Body of pancreas (tissue), 4 donors: Measurements from ENCODE around the gene PECR. TPM values are rescaled to one million over a fixed set of nuclear protein-coding genes. Genes with fewer than 3 reads are reported as not detected.

ENCODE experiments used
- ATAC-seq: fragments of 150-250 bp; one replicate; pipeline ENCODE4 v1.9.1; 2016
- DNase-seq, 4 donors: peaks; one replicate each; pipeline ENCODE4 v3.0.0-alpha.2; 2019
- H3K27ac ChIP-seq, 4 donors: fragments of 200-600 bp; sonication (generic); 1 replicate in 3 of 4; 2 replicates in 1 of 4; pipeline versions ENCODE4 v1.5.1 to v1.6.1; 2016 to 2019; ENCODE audit warnings: mild to moderate bottlenecking in 1 of 4, mixed read lengths in 1 of 4, moderate library complexity in 1 of 4
- H3K27me3 ChIP-seq, 2 donors: fragments of 200-600 bp; sonication (generic); one replicate each; pipeline ENCODE4 v1.6.0; 2016; ENCODE audit warnings: mild to moderate bottlenecking in 1 of 2
- H3K36me3 ChIP-seq, 2 donors: fragments of 200-600 bp; sonication (generic); replicated peaks in 1 of 2; 2 replicates each; pipeline ENCODE4 v1.5.1; 2016; ENCODE audit warnings: low read depth in 2 of 2; ENCODE audit not compliant: insufficient read depth in 1 of 2
- H3K4me1 ChIP-seq: fragments of 200-600 bp; sonication (generic); one replicate; pipeline ENCODE4 v1.6.0; 2016
- H3K4me3 ChIP-seq, 2 donors: fragments of 200-600 bp; sonication (generic); 1 replicate in 1 of 2; 2 replicates in 1 of 2; pipeline ENCODE4 v1.5.1; 2016 to 2019
- H3K9me3 ChIP-seq, 3 donors: fragments of 200-600 bp; sonication (generic); 1 replicate in 2 of 3; 2 replicates in 1 of 3; pipeline ENCODE4 v1.5.1; 2016
- POLR2A ChIP-seq, 3 donors: fragments of 450-650 bp; IDR thresholded peaks; one replicate each; pipeline ENCODE4 v1.6.1; 2016; ENCODE audit warnings: antibody characterized with exemption in 3 of 3, mild to moderate bottlenecking in 2 of 3
- WGBS, 2 donors: methylation state at CpG; one replicate each; pipeline ENCODE4 v1.1.5; 2017; 5-methylcytosine and 5-hydroxymethylcytosine counted together
- intact Hi-C: fragments of 100-400 bp; cut with DNase I; formaldehyde crosslinking; loops from one replicate; pipeline ENCODE4 v1.15.1; 2023
- total RNA-seq, 2 donors: library from RNA; depleted of rRNA; stranded (reverse); fragments of >200 nt; gene quantifications; one replicate each; pipeline ENCODE4 v1.1.0, GENCODE V29; 2016
- TF ChIP-seq, protein P1 (sequence below), 7 experiments: fragments of 450-650 bp in 4 of 7; fragments of 200-600 bp in 3 of 7; sonication (generic) in 3 of 7; IDR thresholded peaks; one replicate each; pipeline ENCODE4 v1.5.1; 2016 to 2019; ENCODE audit warnings: antibody characterized with exemption in 7 of 7

Gene PECR
- total RNA-seq, 2 donors from 2014 or later = 5.9 to 6.5 TPM

DNA sequence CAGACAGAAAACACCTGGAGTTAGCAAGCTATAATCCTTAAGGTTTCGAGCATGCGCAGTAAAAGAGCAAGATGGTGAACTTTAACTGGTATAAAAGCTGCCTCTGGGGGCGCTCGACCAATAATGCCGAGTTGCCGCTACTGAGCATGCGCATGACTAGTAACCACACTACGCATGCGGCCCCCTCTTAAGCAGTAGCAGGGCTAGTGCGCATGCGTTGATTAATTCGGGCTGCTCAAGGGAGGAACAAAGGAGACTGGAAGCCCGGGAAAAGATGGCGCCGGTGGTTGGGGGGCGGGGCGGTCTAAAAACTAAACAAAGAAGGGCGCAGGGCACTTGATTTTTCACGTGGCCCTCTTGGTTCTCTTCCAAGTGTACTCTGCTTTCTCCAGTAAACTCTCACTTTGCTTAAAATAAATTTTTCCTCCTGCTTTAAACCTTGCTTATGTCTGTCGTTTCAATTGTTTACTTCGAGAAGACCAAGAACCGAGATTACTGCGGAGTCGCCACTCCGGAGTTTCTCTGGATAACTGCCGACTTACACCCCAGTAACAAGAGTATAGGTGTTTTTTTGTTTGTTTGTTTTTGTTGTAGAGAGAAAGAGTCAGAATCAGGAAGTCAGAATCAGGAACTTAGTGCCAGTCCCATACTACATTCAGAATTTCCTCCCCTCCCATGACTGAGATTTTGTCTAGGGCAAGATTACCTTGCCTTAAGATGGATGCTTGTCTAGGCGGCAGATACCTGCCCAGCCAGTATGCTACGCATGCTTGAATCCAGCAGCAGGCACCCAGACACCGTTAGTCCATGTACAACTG is 33.3 kb upstream of the PECR start:
- H3K4me3 ChIP-seq = peak overlapping the region; percentile 14 to 33
- DNase-seq (peak; percentile 99 to 100 (median 99)), ATAC-seq (peak; percentile 100)
- H3K9me3 ChIP-seq = no peaks in the 10 kb centered on the region
- peaks cover 0 to 9% of the 10 kb centered on the region in 2 donors for H3K36me3 ChIP-seq
- peak overlapping the region; percentile 52 to 87 (median 72) for H3K27ac ChIP-seq
- peaks cover 40% of the 10 kb centered on the region for H3K4me1 ChIP-seq
- 3 to 4% methylated on average over 29 of the region's 29 CpGs for WGBS, 2 donors
- intact Hi-C loops = no loop called here
- no peaks in the 10 kb centered on the region for H3K27me3 ChIP-seq
- TF ChIP-seq POLR2A (IDR thresholded peaks at IDR 0.05) = peak in 2 of 3 donors; percentile 54 to 55
- TF ChIP-seq, protein P1, sequence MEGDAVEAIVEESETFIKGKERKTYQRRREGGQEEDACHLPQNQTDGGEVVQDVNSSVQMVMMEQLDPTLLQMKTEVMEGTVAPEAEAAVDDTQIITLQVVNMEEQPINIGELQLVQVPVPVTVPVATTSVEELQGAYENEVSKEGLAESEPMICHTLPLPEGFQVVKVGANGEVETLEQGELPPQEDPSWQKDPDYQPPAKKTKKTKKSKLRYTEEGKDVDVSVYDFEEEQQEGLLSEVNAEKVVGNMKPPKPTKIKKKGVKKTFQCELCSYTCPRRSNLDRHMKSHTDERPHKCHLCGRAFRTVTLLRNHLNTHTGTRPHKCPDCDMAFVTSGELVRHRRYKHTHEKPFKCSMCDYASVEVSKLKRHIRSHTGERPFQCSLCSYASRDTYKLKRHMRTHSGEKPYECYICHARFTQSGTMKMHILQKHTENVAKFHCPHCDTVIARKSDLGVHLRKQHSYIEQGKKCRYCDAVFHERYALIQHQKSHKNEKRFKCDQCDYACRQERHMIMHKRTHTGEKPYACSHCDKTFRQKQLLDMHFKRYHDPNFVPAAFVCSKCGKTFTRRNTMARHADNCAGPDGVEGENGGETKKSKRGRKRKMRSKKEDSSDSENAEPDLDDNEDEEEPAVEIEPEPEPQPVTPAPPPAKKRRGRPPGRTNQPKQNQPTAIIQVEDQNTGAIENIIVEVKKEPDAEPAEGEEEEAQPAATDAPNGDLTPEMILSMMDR (IDR thresholded peaks at IDR 0.05) = peak; percentile 82 to 98 (median 96)

DNA sequence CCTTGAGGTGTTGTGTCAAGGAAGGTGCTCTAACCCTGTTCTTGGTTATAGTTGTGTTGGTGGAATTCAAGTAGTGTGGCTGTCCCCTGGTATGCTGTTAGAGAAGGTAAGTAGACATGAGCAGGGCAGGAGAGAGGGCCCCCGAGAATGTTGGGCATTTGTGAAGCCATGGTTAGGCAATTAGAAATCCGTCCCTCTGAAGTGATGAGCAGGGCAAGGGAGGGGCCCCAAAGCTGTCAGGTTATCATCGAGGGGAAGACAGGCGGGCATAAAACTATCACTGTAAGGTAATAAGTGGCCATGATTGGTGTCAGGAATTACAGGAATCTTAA is 32.7 kb upstream of the PECR start:
- no peak for ATAC-seq
- H3K9me3 ChIP-seq = no peaks in the 10 kb centered on the region
- no peak for DNase-seq
- intact Hi-C loops = no loop called here
- WGBS, 2 donors = 30 to 33% methylated on average over 4 of the region's 4 CpGs
- peaks cover 42% of the 10 kb centered on the region for H3K4me1 ChIP-seq
- peak overlapping the region in 3 of 4 donors; percentile 52 to 77 (median 55) for H3K27ac ChIP-seq
- H3K4me3 ChIP-seq = no peak overlapping the region
- no peaks in the 10 kb centered on the region for H3K27me3 ChIP-seq
- TF ChIP-seq, protein P1 (IDR thresholded peaks at IDR 0.05) = no peak
- TF ChIP-seq POLR2A (IDR thresholded peaks at IDR 0.05) = no peak
- H3K36me3 ChIP-seq = peaks cover 0 to 8% of the 10 kb centered on the region in 2 donors

DNA sequence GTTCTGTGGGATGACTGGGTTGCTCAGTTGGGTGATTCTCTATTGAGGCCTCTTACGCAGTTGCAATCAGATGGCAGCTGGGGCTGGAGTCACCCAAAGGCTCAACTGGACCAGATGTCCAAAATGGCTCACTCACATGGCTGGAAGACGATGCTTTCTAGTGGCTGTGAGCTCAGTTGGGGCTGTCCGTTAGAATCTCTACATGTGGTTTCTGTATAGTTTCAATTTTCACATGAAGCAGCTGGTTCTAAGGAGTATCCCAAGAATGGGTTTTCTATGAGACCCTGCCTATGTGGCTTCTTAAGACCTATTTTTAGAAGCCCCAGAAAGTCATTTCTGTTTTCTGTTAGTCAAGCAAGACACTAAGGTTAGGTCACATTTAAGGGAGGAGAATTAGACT is 32.0 kb upstream of the PECR start:
- TF ChIP-seq, protein P1 (IDR thresholded peaks at IDR 0.05) = no peak
- no peak for TF ChIP-seq POLR2A (IDR thresholded peaks at IDR 0.05)
- H3K4me3 ChIP-seq = no peak overlapping the region
- ATAC-seq = no peak
- peaks cover 43% of the 10 kb centered on the region for H3K4me1 ChIP-seq
- no peaks in the 10 kb centered on the region for H3K9me3 ChIP-seq
- no peaks in the 10 kb centered on the region for H3K27me3 ChIP-seq
- WGBS, 2 donors = 80 to 95% methylated on average over 3 of the region's 3 CpGs
- DNase-seq = no peak
- H3K36me3 ChIP-seq = peaks cover 0 to 6% of the 10 kb centered on the region in 2 donors
- intact Hi-C loops = no loop called here
- peak overlapping the region in 1 of 4 donors; percentile 55 for H3K27ac ChIP-seq

DNA sequence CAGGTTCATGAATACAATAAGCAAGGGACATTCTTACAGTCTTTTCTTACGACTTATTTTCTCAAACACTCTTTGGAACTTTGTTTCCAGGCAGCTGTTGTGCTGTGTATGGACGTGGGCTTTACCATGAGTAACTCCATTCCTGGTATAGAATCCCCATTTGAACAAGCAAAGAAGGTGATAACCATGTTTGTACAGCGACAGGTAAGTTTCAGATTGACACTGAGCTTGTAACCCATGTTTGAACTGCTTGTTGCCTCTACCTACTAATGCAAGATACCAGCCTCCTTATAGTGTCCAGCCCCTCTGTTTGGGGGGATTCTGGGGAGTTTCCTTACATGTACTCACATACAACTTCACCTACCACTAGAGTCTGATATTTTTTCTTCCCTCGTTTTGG is 31.3 kb upstream of the PECR start:
- Histone ChIP-seq H3K27ac (no peak overlapping the region), H3K27me3 (no peaks in the 10 kb centered on the region), H3K4me1 (peaks cover 45% of the 10 kb centered on the region), H3K4me3 (no peak overlapping the region), H3K36me3 (peaks cover 0 to 6% of the 10 kb centered on the region in 2 donors), H3K9me3 (no peaks in the 10 kb centered on the region)
- DNase-seq (no peak), ATAC-seq (no peak)
- 34 to 37% methylated on average over 4 of the region's 4 CpGs for WGBS, 2 donors
- TF ChIP-seq, protein P1 (IDR thresholded peaks at IDR 0.05) = no peak
- TF ChIP-seq POLR2A (IDR thresholded peaks at IDR 0.05) = no peak
- intact Hi-C loops = no loop called here

DNA sequence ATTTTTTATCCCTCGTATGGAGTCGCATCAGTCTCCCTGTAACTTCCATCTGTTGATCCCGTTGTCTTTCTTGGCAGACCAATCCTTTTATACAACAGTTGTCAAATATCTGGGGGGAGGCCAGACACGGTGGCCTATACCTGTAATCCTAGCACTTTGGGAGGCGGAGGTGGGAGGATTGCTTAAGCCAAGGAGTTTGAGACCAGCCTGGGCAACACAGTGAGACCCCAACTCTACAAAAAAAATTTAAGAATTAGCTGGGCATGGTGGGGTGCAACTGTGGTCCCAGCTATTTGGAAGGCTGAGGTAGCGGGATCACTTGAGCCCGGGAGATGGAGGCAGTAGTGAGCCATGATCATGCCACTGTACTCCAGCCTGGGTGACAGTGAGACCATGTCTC is 29.5 kb upstream of the PECR start:
- no peaks in the 10 kb centered on the region for H3K9me3 ChIP-seq
- 70 to 83% methylated on average over 7 of the region's 7 CpGs for WGBS, 2 donors
- ATAC-seq (no peak), DNase-seq (no peak)
- TF ChIP-seq POLR2A (IDR thresholded peaks at IDR 0.05) = no peak
- TF ChIP-seq, protein P1 (IDR thresholded peaks at IDR 0.05) = no peak
- no peak overlapping the region for H3K4me3 ChIP-seq
- no peaks in the 10 kb centered on the region for H3K27me3 ChIP-seq
- peaks cover 0 to 6% of the 10 kb centered on the region in 2 donors for H3K36me3 ChIP-seq
- peaks cover 45% of the 10 kb centered on the region for H3K4me1 ChIP-seq
- intact Hi-C loops = no loop called here
- no peak overlapping the region for H3K27ac ChIP-seq
